Muscle layer of duodenum (tissue), 2 donors: ENCODE data around the gene COPS9.

Experiments
- H3K27ac ChIP-seq: one replicate; pipeline ENCODE4 v1.7.0; 2013; ENCODE audit warnings: mild to moderate bottlenecking, low read length
- H3K27me3 ChIP-seq: one replicate; pipeline ENCODE4 v1.7.0; 2013; ENCODE audit warnings: low read depth, mild to moderate bottlenecking, control low read depth, low read length
- H3K36me3 ChIP-seq, 2 donors: one replicate each; pipeline ENCODE4 v1.7.0; 2013; ENCODE audit warnings: low read length in 2 of 2, control low read depth in 1 of 2, mild to moderate bottlenecking in 1 of 2; ENCODE audit not compliant: insufficient read depth in 2 of 2, control insufficient read depth in 1 of 2
- H3K4me1 ChIP-seq, 2 donors: one replicate each; pipeline ENCODE4 v1.7.0; 2013; ENCODE audit warnings: low read length in 2 of 2, mild to moderate bottlenecking in 2 of 2, control low read depth in 1 of 2, moderate library complexity in 1 of 2; ENCODE audit not compliant: insufficient read depth in 2 of 2, control insufficient read depth in 1 of 2
- H3K4me3 ChIP-seq, 2 donors: one replicate each; pipeline ENCODE4 v1.7.0; 2013; ENCODE audit warnings: low read length in 2 of 2, low read depth in 1 of 2, mild to moderate bottlenecking in 1 of 2
- H3K9me3 ChIP-seq, 2 donors: one replicate each; pipeline ENCODE4 v1.7.0; 2013; ENCODE audit warnings: low read length in 2 of 2, control low read depth in 1 of 2, mild to moderate bottlenecking in 1 of 2; ENCODE audit not compliant: control insufficient read depth in 1 of 2
- donor health status: healthy.

COPS9 gene

DNA sequence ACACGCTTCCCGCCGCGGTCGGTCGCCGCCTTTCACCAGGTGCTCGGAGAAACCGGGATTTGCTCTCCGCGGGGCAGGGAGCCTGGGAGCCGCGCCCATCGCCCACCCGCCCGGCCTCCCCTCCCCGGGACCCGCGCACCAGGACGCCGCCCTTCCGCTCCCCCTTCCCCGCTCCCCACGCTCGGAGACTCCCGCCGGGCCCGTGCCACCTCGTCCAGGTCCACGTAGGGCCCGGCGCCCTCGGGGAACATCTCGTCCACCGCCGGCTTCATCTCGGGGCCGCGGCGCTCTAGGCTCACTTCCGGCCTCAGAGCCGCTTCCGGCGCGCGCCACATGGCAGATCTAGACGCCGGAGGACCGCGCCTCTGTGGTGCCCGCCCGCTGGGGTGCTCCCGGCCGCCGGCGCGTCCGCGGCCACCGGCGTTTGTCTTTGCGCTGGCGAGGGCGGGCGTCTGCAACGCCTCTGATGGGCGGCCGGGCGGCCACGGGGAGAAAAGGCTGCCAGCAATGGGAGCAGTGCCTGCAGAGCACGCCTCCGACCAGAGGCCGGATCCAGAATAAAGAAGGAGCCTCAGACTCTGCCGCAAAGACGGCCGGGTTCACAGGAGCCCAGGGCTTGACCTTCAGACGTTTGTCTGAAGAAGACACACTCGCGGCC lies at the start of gene COPS9:
COPS9 (minus strand) TSS at position 293 of the 658 bp plus-strand sequence; CDS start at position 272, 21 bp downstream.
- Histone ChIP-seq H3K27ac (peak within 1 kb of the TSS; percentile 58), H3K36me3 (peaks cover 15 to 27% of the 10 kb centered on the region in 2 donors), H3K4me1 (peaks cover 8 to 16% of the 10 kb centered on the region in 2 donors), H3K27me3 (no peaks in the 10 kb centered on the region), H3K9me3 (no peaks in the 10 kb centered on the region), H3K4me3 (peak within 1 kb of the TSS; percentile 93 to 94)

DNA sequence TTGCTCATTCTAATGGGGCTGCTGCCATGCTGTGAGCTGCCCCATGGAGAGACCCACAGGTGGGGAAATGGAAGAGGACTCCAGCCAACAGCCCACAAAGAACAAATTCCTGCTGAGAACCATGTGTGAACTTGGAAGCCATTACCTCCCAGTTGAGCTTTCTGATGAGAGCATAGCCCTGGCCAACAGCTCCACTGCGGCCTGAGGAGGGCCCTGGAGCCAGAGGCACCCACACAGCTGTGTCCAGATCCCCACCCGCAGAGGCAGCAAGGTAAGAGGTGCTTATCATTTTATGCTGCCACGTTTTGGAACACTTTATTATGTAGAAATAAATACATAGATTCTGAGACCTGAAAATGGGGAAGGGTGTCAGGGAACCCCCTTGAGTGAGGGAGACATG lies 48.6 kb upstream of the COPS9 start:
- Histone ChIP-seq H3K27ac (no peak overlapping the region), H3K9me3 (no peaks in the 10 kb centered on the region), H3K4me3 (no peak overlapping the region), H3K4me1 (no peaks in the 10 kb centered on the region), H3K27me3 (no peaks in the 10 kb centered on the region), H3K36me3 (no peaks in the 10 kb centered on the region)

DNA sequence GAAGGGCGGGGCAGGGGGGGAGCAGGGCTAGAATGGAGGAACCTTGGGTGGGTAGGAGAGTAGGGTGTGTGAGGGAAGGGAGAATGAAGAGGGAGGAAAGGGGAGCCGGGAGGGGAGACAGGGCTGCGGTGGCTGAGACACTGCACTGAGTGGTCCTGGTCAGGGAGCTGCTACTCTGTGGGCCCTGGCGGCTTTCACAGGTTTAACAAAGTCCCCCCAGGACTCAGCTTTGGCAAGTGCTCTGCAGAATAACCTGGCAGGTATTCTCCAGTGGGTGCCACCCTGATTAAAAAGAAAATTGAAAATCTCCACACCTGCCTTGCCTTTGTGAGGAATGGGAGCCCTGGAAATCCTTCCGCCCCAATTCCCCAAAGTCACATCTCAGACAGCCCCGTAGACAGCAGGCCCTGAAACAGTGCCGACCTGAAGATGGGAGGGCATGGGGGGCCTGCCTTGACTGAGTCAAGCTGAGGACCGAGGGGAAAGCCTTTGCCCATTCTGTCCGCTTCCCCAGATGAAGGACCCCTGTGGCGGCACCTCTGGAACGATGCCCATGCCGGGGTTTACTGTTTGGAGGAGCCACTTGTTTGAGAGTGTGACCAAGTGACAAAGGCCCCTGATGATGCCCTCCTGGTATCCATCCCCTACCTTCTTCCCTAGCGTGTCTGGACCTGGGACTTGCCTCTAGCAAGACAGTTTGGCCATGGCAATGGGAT lies 47.9 kb upstream of the COPS9 start:
- H3K4me1 ChIP-seq, result no peaks in the 10 kb centered on the region

DNA sequence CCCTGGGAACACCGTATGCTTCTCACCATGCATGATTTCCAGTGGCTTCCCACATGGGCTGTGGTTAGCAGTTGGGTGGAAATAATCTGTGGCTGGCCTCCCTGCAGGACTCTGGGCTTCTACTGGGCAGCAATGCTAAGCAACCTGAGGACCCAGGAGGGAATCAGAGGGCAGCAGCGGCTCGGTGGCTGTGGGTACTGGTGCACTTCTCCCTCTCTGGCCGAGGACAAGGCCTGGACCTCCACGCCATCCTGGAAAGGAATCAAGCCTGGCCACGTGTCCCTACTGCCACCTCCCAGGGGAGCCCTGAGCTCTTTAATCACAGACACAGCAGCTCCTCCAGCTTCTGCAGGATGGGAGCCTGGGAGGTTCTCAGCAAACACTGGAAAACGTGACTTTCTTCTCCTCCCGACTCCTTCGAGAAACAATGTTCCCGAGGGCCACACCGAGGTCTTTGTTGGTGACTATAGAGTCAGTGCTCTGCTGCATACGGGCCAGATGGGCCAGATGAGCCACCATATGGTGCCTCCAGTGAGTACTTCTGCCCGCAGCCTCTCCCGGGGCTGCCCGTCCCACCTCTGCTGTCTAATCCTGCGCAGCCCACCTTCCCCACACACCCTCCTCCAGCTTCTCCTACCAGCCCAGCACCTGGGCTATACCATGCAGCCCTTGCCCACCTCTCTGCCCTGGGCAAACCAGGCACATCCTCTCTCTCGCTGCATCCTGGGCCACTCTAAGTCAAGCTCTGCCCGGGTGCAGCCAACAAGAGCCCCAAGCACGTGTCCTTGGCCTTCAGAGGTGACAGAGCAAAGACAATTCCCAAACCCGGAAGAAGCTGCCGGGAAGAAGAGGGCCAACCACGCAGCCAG lies 47.1 kb upstream of the COPS9 start:
- no peak overlapping the region for H3K4me3 ChIP-seq
- no peaks in the 10 kb centered on the region for H3K27me3 ChIP-seq
- no peak overlapping the region for H3K27ac ChIP-seq
- no peaks in the 10 kb centered on the region for H3K4me1 ChIP-seq
- H3K9me3 ChIP-seq, result no peaks in the 10 kb centered on the region
- H3K36me3 ChIP-seq, result no peaks in the 10 kb centered on the region

More for the DNA sequence above, 47.9 kb upstream of the COPS9 start:
- Histone ChIP-seq H3K27ac (no peak overlapping the region), H3K4me3 (no peak overlapping the region), H3K27me3 (no peaks in the 10 kb centered on the region), H3K36me3 (no peaks in the 10 kb centered on the region), H3K9me3 (no peaks in the 10 kb centered on the region)

DNA sequence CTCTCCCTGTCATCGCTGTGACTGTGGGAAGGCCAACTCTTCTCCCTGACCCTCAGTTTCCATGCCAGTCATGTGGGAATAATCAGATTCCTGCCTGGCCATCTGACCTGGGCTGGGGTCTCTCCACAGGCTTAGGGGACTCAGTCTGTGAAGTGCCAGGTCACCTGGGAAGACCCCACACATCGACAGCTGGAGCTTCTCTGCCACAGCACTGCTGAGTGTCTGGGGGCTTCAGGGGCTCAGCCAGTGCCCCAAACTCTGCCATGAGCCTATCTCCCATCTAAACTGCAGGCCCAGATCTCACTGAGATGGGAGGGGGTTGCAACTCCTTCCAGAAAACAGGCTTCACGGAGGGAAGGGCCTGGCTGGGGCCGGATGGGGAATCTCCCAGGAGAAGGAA lies 46.4 kb upstream of the COPS9 start:
- no peaks in the 10 kb centered on the region for H3K4me1 ChIP-seq
- H3K27me3 ChIP-seq, result no peaks in the 10 kb centered on the region
- H3K27ac ChIP-seq, result no peak overlapping the region

DNA sequence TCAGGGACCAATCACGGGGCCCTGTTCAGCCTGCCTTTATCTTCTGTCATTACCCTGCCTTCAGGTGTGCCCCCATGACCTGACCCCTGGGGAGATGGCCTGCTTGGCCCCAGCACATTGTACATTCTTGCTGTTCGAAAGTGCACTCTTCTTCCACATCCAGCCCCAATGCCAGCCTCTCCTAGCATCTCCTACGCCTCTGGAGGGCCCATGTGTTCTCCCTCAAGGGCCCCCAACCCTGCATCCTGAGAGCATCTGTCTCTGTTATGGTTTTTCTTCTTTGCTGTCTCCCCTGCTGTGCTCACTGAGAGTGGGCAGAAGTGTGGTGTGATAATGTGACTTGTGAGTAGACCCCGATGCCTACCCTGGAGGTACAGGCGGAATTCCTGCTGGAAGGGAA lies 45.9 kb upstream of the COPS9 start:
- Histone ChIP-seq H3K4me3 (no peak overlapping the region), H3K27me3 (no peaks in the 10 kb centered on the region), H3K9me3 (no peaks in the 10 kb centered on the region), H3K4me1 (no peaks in the 10 kb centered on the region), H3K27ac (no peak overlapping the region), H3K36me3 (no peaks in the 10 kb centered on the region)

More for the DNA sequence above, 46.4 kb upstream of the COPS9 start:
- Histone ChIP-seq H3K36me3 (no peaks in the 10 kb centered on the region), H3K4me3 (no peak overlapping the region), H3K9me3 (no peaks in the 10 kb centered on the region)

DNA sequence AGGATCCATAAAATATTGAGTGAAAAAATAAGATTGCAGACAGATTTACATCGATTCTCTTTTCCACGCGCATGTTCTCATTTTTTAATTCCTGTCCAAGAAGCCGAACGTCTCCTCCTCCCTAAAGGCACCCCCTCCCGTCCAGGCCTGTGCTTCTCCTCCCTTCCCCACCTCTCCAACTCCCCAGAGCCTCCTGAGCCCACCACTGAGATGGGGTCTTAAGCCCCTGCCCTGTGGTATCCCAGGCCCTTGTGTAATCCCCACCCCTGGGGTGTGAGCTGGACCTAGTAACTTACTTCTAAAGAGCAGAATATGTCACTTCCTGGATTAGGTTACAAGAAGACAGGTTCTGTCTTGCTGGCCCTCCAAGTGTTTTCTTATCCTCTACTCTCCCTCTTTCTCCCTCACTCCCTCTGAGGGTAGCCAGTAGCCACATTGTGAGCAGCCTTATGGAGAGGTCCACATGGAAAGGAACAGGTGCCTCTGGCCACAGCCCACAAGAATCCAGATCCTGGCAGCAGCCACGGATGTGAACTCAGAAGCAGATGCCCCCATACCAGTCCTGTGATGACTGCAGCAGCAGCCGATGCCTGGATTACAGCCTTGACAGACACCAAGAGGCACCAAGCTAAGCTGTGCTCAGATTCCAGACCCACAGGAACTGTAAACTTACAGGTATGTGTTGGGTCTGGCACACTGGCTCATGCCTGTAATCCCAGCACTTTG lies 44.0 kb upstream of the COPS9 start:
- H3K36me3 ChIP-seq, result no peaks in the 10 kb centered on the region
- no peaks in the 10 kb centered on the region for H3K27me3 ChIP-seq
- H3K4me1 ChIP-seq, result no peaks in the 10 kb centered on the region
- no peak overlapping the region for H3K27ac ChIP-seq
- no peaks in the 10 kb centered on the region for H3K9me3 ChIP-seq
- no peak overlapping the region for H3K4me3 ChIP-seq

DNA sequence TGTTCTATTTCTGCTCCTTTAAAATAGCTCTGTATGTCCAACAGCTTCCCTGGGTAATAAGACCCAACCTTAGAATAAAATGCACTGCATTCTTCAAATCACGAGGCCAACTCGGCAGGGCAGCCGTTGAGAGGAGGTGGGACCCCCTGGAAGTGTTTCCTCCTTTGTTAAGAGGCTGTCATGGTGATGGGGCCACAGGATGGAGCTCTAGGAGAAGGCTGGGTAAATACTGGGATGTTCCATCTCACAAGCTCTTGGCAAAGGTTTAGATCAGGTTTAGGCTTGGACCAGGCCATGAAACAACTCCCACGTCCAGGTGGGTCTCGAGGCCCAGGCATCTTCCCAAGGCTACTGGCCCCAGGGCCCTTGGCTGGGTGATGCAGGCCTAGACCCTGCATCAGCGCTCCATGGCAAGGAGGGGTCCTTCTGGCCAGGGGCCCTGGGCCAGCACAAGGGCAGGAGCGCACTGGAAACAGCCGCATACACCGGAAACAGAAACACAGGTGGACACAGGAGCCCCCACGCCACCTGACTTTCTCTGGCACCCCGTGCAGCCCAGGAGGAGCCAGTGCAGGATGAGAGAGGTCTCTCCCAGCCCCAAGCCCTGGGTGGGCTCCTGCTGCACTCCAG lies 43.2 kb upstream of the COPS9 start:
- no peaks in the 10 kb centered on the region for H3K36me3 ChIP-seq
- no peaks in the 10 kb centered on the region for H3K4me1 ChIP-seq
- no peaks in the 10 kb centered on the region for H3K9me3 ChIP-seq
- no peak overlapping the region for H3K4me3 ChIP-seq
- H3K27ac ChIP-seq, result no peak overlapping the region
- no peaks in the 10 kb centered on the region for H3K27me3 ChIP-seq

DNA sequence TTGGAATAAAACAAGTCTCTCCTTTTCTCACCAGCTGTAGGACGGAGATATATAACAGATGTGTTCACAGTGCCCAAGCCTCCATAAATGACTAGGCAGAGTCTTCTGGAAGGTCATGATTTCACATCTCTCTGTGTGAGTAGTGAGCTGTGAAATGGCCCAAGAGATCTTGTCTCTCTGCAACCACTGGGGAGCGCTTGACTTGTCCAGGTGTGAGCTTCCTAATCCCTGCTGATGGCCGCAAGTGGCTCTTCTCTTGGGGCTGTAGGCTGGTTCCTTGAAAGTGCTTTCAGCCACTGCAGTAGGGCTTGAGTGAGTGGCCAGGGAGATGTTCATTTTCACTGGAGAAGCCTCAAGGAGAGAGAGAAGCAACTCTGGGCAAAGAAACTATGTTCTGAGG lies 42.5 kb upstream of the COPS9 start:
- Histone ChIP-seq H3K4me1 (no peaks in the 10 kb centered on the region), H3K36me3 (no peaks in the 10 kb centered on the region), H3K27ac (no peak overlapping the region), H3K27me3 (no peaks in the 10 kb centered on the region), H3K9me3 (no peaks in the 10 kb centered on the region), H3K4me3 (no peak overlapping the region)

DNA sequence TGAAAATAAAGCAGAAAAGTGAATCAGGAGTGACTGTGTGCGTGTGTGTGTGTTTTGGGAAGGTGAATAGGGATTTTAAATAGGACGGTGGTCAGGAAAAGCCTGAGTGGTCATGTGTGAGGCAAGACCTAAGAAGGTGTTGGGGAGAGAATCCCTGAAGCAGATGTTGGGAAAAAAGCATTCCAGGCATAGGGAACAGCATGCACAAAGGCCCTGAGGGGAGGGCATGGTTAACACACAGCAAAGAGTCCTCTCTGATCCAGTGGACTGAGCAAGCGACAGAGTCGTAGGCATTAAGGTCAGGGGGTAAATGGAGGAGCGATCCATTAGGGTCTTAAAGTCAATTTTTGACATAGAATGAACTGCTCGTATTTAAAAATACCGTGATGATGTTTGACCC lies 38.4 kb upstream of the COPS9 start:
- Histone ChIP-seq H3K27ac (no peak overlapping the region), H3K4me1 (no peaks in the 10 kb centered on the region), H3K36me3 (no peaks in the 10 kb centered on the region), H3K4me3 (no peak overlapping the region), H3K27me3 (no peaks in the 10 kb centered on the region), H3K9me3 (no peaks in the 10 kb centered on the region)
